Liver (tissue), 9 donors: ENCODE results near the gene BFSP2. TPM values are rescaled to one million over a fixed set of nuclear protein-coding genes. Genes with fewer than 3 reads are reported as not detected.
A peak's percentile ranks its signal among the peaks of the same experiment; 100 is the strongest.

Experiments
- DNase-seq: peaks from one replicate; pipeline ENCODE4 v3.0.0-alpha.2; 2017; ENCODE audit warnings: low spot score
- H3K27ac ChIP-seq, 2 donors: one replicate each; pipeline ENCODE4 v1.7.0; 2013; ENCODE audit warnings: inconsistent platforms in 2 of 2, low read length in 2 of 2, control low read depth in 1 of 2, low read depth in 1 of 2, mild to moderate bottlenecking in 1 of 2
- H3K27me3 ChIP-seq, 4 donors: one replicate each; pipeline versions ENCODE4 v1.6.1 to v1.7.0; 2013; ENCODE audit warnings: low read length in 3 of 4, inconsistent platforms in 1 of 4, mild to moderate bottlenecking in 1 of 4, moderate library complexity in 1 of 4; ENCODE audit not compliant: control insufficient read depth in 4 of 4, insufficient read depth in 4 of 4
- H3K36me3 ChIP-seq, 4 donors: one replicate each; pipeline versions ENCODE4 v1.6.1 to v1.7.0; 2013; ENCODE audit warnings: low read length in 3 of 4, mild to moderate bottlenecking in 3 of 4, low read depth in 1 of 4, moderate library complexity in 1 of 4; ENCODE audit not compliant: control insufficient read depth in 4 of 4, insufficient read depth in 3 of 4
- H3K4me1 ChIP-seq, 4 donors: one replicate each; pipeline versions ENCODE4 v1.6.1 to v1.7.0; 2013; ENCODE audit warnings: low read length in 3 of 4, mild to moderate bottlenecking in 3 of 4, moderate library complexity in 1 of 4; ENCODE audit not compliant: control insufficient read depth in 4 of 4, insufficient read depth in 4 of 4
- H3K4me3 ChIP-seq, 3 donors: one replicate each; pipeline versions ENCODE4 v1.6.1 to v1.7.0; 2013; ENCODE audit warnings: low read length in 3 of 3, control low read depth in 1 of 3, low read depth in 1 of 3, mild to moderate bottlenecking in 1 of 3
- H3K9ac ChIP-seq, 2 donors: one replicate each; pipeline ENCODE4 v1.7.0; 2013; ENCODE audit warnings: low read length in 2 of 2, mild to moderate bottlenecking in 2 of 2, moderate library complexity in 2 of 2, control low read depth in 1 of 2, low read depth in 1 of 2
- H3K9me3 ChIP-seq, 4 donors: one replicate each; pipeline versions ENCODE4 v1.6.1 to v1.7.0; 2013; ENCODE audit warnings: low read length in 3 of 4; ENCODE audit not compliant: control insufficient read depth in 4 of 4
- FOXA1 ChIP-seq: IDR thresholded peaks from 2 replicates; pipeline ENCODE4 v1.6.1; 2016; ENCODE audit warnings: antibody characterized with exemption
- FOXA2 ChIP-seq: IDR thresholded peaks from 2 replicates; pipeline ENCODE4 v1.6.1; 2016; ENCODE audit warnings: antibody characterized with exemption
- GABPA ChIP-seq, 2 donors: IDR thresholded peaks in 1 of 2; conservative IDR thresholded peaks in 1 of 2; 2 replicates each; pipeline ENCODE4 v1.6.1; 2016; ENCODE audit warnings: antibody characterized with exemption in 2 of 2, mild to moderate bottlenecking in 1 of 2, moderate library complexity in 1 of 2
- HNF4A ChIP-seq, 2 donors: conservative IDR thresholded peaks; 2 replicates each; pipeline ENCODE4 v1.6.1; 2016; ENCODE audit warnings: antibody characterized with exemption in 2 of 2, mild to moderate bottlenecking in 2 of 2
- MAX ChIP-seq: IDR thresholded peaks from 2 replicates; pipeline ENCODE4 v1.6.1; 2016; ENCODE audit warnings: antibody characterized with exemption
- NR2F2 ChIP-seq: IDR thresholded peaks from 2 replicates; pipeline ENCODE4 v1.6.1; 2016; ENCODE audit warnings: antibody characterized with exemption
- RAD21 ChIP-seq, 2 donors: IDR thresholded peaks; 2 replicates each; pipeline ENCODE4 v1.6.1; 2016; ENCODE audit warnings: antibody characterized with exemption in 2 of 2, mild to moderate bottlenecking in 2 of 2
- REST ChIP-seq: IDR thresholded peaks from 2 replicates; pipeline ENCODE4 v1.6.1; 2016; ENCODE audit warnings: antibody characterized with exemption, mild to moderate bottlenecking
- RXRA ChIP-seq, 2 donors: IDR thresholded peaks; 2 replicates each; pipeline ENCODE4 v1.6.1; 2017 to 2018; ENCODE audit warnings: antibody characterized with exemption in 2 of 2, mild to moderate bottlenecking in 1 of 2
- YY1 ChIP-seq: IDR thresholded peaks from 2 replicates; pipeline ENCODE4 v1.6.1; 2016; ENCODE audit warnings: antibody characterized with exemption, mild to moderate bottlenecking
- WGBS: extraction: QIAGEN DNeasy Blood & Tissue Kit; methylation state at CpG from one replicate; pipeline ENCODE4 v1.1.7; 2013; 5-methylcytosine and 5-hydroxymethylcytosine counted together
- polyA plus RNA-seq, 2 donors: library from polyadenylated mRNA; stranded (reverse) in 1 of 2; unstranded in 1 of 2; fragments of 200-250 nt in 1 of 2; fragments of >200 nt in 1 of 2; fragmentation: Nextera tagmentation in 1 of 2; extraction: Ambion mirVana in 1 of 2; gene quantifications; one replicate each; pipeline versions ENCODE4 v1.2.1 to v1.2.3, GENCODE V29; 2013 to 2015
- total RNA-seq, 2 donors: library from RNA; depleted of rRNA; stranded (reverse); fragments of >200 nt; gene quantifications; one replicate each; pipeline ENCODE4 v1.2.3, GENCODE V29; 2014
- donor health status: healthy.
- donor health status: healthy.
- donor health status: healthy.
- donor health status: healthy.
- donor health status: healthy.

Gene BFSP2
- total and polyA plus RNA-seq, 4 donors: 0.42 TPM; not detected in 3

- no peak overlapping the region for H3K27ac ChIP-seq
- no peak overlapping the region for H3K9ac ChIP-seq
- H3K27me3 ChIP-seq: peaks cover 0 to 11% (median 0%) of the 10 kb centered on the region in 4 donors
- H3K36me3 ChIP-seq: no peaks in the 10 kb centered on the region
- H3K4me3 ChIP-seq: no peak overlapping the region
- DNase-seq: no peak
- no peaks in the 10 kb centered on the region for H3K9me3 ChIP-seq
- WGBS: 98% methylated on average over 3 of the region's 3 CpGs
- peaks cover 2 to 29% (median 24%) of the 10 kb centered on the region in 4 donors for H3K4me1 ChIP-seq
- TF ChIP-seq FOXA2 (no peak), HNF4A (conservative IDR thresholded peaks at IDR 0.05) (no peak)
These were observed 51.5 kb downstream of the BFSP2 start for GRCh38 chr3:133451309-133451708.

- H3K36me3 ChIP-seq: no peaks in the 10 kb centered on the region
- TF ChIP-seq HNF4A (conservative IDR thresholded peaks at IDR 0.05) (peak in 1 of 2 donors; percentile 8), FOXA2 (peak; percentile 35), RXRA (IDR thresholded peaks at IDR 0.05) (peak in 1 of 2 donors; percentile 46), NR2F2 (no peak), REST (no peak), YY1 (no peak), RAD21 (IDR thresholded peaks at IDR 0.05) (peak; percentile 10), MAX (no peak), FOXA1 (no peak), GABPA (IDR thresholded peaks at IDR 0.05 in 1 of 2, conservative IDR thresholded peaks at IDR 0.05 in 1 of 2) (no peak)
- no peak overlapping the region for H3K4me3 ChIP-seq
- peaks cover 0 to 2% (median 0%) of the 10 kb centered on the region in 4 donors for H3K9me3 ChIP-seq
- peaks cover 0 to 11% (median 0%) of the 10 kb centered on the region in 4 donors for H3K27me3 ChIP-seq
- WGBS: 43% methylated on average over 5 of the region's 5 CpGs
- H3K9ac ChIP-seq: no peak overlapping the region
- DNase-seq: no peak
- no peak overlapping the region for H3K27ac ChIP-seq
- H3K4me1 ChIP-seq: peaks cover 2 to 28% (median 23%) of the 10 kb centered on the region in 4 donors
These were observed 52.9 kb downstream of the BFSP2 start for GRCh38 chr3:133452641-133453319.

- H3K27ac ChIP-seq: no peak overlapping the region
- no peak for TF ChIP-seq MAX
- 67% methylated on average over 3 of the region's 3 CpGs for WGBS
- no peaks in the 10 kb centered on the region for H3K36me3 ChIP-seq
- peaks cover 2 to 24% (median 17%) of the 10 kb centered on the region in 4 donors for H3K4me1 ChIP-seq
- no peak overlapping the region for H3K9ac ChIP-seq
- DNase-seq: no peak
- peaks cover 0 to 11% (median 0%) of the 10 kb centered on the region in 4 donors for H3K27me3 ChIP-seq
- no peak overlapping the region for H3K4me3 ChIP-seq
- H3K9me3 ChIP-seq: peaks cover 0 to 2% (median 0%) of the 10 kb centered on the region in 4 donors
These were observed 53.5 kb downstream of the BFSP2 start for GRCh38 chr3:133453383-133453782.
